Measurements from ENCODE around the gene SUZ12. TPM values are rescaled to one million over a fixed set of nuclear protein-coding genes. Genes with fewer than 3 reads are reported as not detected.

The SUZ12 gene
- total and polyA plus RNA-seq, 2 of the 4 experiments (the other 2 are of a cell fraction): 12.2 to 12.3 TPM

- no peak overlapping the region for H3K23ac ChIP-seq (ENCODE audit: low read depth, low read length)
- in situ Hi-C loops (cut with MboI; ENCODE audit: low sequenced_read_pairs): no loop called here
Observed at GRCh38 chr17:31888124-31888523, 48.7 kb upstream of the SUZ12 start.

More at GRCh38 chr17:31888124-31888523, 48.7 kb upstream of the SUZ12 start:
- Histone ChIP-seq H3K4me3 (ENCODE audit: insufficient read depth, low read depth, low read length) (no peak overlapping the region), H4K20me1 (ENCODE audit: insufficient read depth, low read length) (no peaks in the 10 kb centered on the region), H3K18ac (ENCODE audit: low read depth, low read length) (no peak overlapping the region), H3K56ac (ENCODE audit: extremely low read depth, insufficient read depth, low read length) (no peak overlapping the region), H3K14ac (replicated peaks; ENCODE audit: low read depth, low read length) (no peak overlapping the region), H2BK5ac (ENCODE audit: low read depth, low read length, poor library complexity, severe bottlenecking) (no peak overlapping the region), H3K27me3 (ENCODE audit: control insufficient read depth, insufficient read depth, low read length) (no peaks in the 10 kb centered on the region), H4K91ac (ENCODE audit: insufficient read depth, low read depth, low read length) (no peak overlapping the region), H2BK120ac (ENCODE audit: low read depth, low read length) (no peak overlapping the region), H3K9me3 (ENCODE audit: control insufficient read depth, insufficient read depth, low read length) (no peaks in the 10 kb centered on the region), H3K9ac (ENCODE audit: low read depth, low read length) (no peak overlapping the region), H4K8ac (ENCODE audit: low read depth in 2 of 2, low read length in 2 of 2) (no peak overlapping the region), H2AK9ac (replicated peaks; ENCODE audit: low read depth, low read length, poor library complexity) (no peak overlapping the region), H3K79me1 (ENCODE audit: low read depth in 1 of 2, low read length in 2 of 2) (peaks cover 0 to 8% of the 10 kb centered on the region in 2 experiments; a peak in 1 of 4 replicates), H4K5ac (ENCODE audit: low read depth, low read length) (no peak overlapping the region), H2BK20ac (ENCODE audit: low read depth, low read length) (no peak overlapping the region), H3K4me1 (ENCODE audit: control insufficient read depth, insufficient read depth, low read length) (no peaks in the 10 kb centered on the region), H3K4ac (ENCODE audit: low read depth, low read length) (no peak overlapping the region), H2AFZ (replicated peaks; ENCODE audit: low read length, poor library complexity) (no peak overlapping the region), H3K9me1 (ENCODE audit: insufficient read depth, low read length) (peaks cover 2% of the 10 kb centered on the region; the same call in 1 of the 2 replicates), H2BK15ac (ENCODE audit: low read depth, low read length) (no peak overlapping the region), H3K36me3 (ENCODE audit: control insufficient read depth, insufficient read depth, low read length) (peaks cover 47% of the 10 kb centered on the region), H2AK5ac (ENCODE audit: low read depth, low read length) (no peak overlapping the region), H3K27ac (ENCODE audit: insufficient read depth, low read length) (no peak overlapping the region), H3K4me2 (ENCODE audit: low read depth, low read length) (no peak overlapping the region)
- intact Hi-C loops (cut with micrococcal nuclease) (no loop called here), dilution Hi-C loops (cut with HindIII; ENCODE audit: low sequenced_read_pairs, unreplicated experiment) (no loop called here)
- no peak for TF ChIP-seq MXI1 (IDR thresholded peaks at IDR 0.05; ENCODE audit: borderline replicate concordance, low read depth, low read length)
- no peak for TF ChIP-seq CHD1 (IDR thresholded peaks at IDR 0.05; ENCODE audit: low read depth, low read length)
- TF ChIP-seq FOS (IDR thresholded peaks at IDR 0.05; ENCODE audit: low read depth, low read length): no peak
- no peak for TF ChIP-seq CTCF (conservative IDR thresholded peaks at IDR 0.05; ENCODE audit: low read depth, low read length)
- TF ChIP-seq SMC3 (IDR thresholded peaks at IDR 0.05; ENCODE audit: low read depth, low read length): no peak
- no peak for TF ChIP-seq CEBPB (IDR thresholded peaks at IDR 0.05; ENCODE audit: low read depth, low read length)
- no peak for TF ChIP-seq NFE2L2 (IDR thresholded peaks at IDR 0.05; ENCODE audit: low read depth, low read length)
- POLR2A ChIA-PET (ENCODE audit: unreplicated experiment): no interaction called here
- no TSS peak for BruUV-seq (replicated peaks)
- no peak for DNase-seq
- WGBS, 2 experiments (ENCODE audit: extremely low coverage in 2 of 2, insufficient read length in 1 of 2): 100% methylated on average over 1 of the region's 4 CpGs; no CpG with 5 or more reads in 1 of the 2 experiments
- CTCF ChIA-PET: no interaction called here
- ATAC-seq (ENCODE audit: low read depth): no peak

Data from IMR-90 (cell line).